ENCODE data around the gene KRTAP12-3.
"Not testable (repeated sequence)": the region's sequence is repeated elsewhere in the genome, so short reads cannot be mapped to it uniquely, and the experiment has no call there.

Gene KRTAP12-3

GRCh38 chr21:44681861-44682579 lies 24.3 kb downstream of the KRTAP12-3 start, which contains the start of gene KRTAP12-1:
Gene KRTAP12-1 (minus strand): TSS chr21:44682163. CDS start chr21:44682123, 40 bp downstream.
- no peak within 1 kb of the TSS for H3K4me3 ChIP-seq (replicated peaks; ENCODE audit: low read depth, low read length)
- no peak for TF ChIP-seq CTCF (IDR thresholded peaks at IDR 0.05; ENCODE audit: low read length, missing control alignments)
- no peak for DNase-seq (ENCODE audit: low read depth)

- H3K4me3 ChIP-seq (replicated peaks; ENCODE audit: low read depth, low read length): no peak overlapping the region
- no peak for TF ChIP-seq CTCF (IDR thresholded peaks at IDR 0.05; ENCODE audit: low read length, missing control alignments)
- DNase-seq (ENCODE audit: low read depth): no peak
Measured at GRCh38 chr21:44682580-44683151, 24.9 kb downstream of the KRTAP12-3 start.

GRCh38 chr21:44684077-44684476 lies 26.3 kb downstream of the KRTAP12-3 start:
- no peak for TF ChIP-seq CTCF (IDR thresholded peaks at IDR 0.05; ENCODE audit: low read length, missing control alignments)
- no peak overlapping the region for H3K4me3 ChIP-seq (replicated peaks; ENCODE audit: low read depth, low read length)
- no peak for DNase-seq (ENCODE audit: low read depth)

GRCh38 chr21:44684483-44684882 lies 26.8 kb downstream of the KRTAP12-3 start:
- no peak overlapping the region for H3K4me3 ChIP-seq (replicated peaks; ENCODE audit: low read depth, low read length)
- no peak for DNase-seq (ENCODE audit: low read depth)
- no peak for TF ChIP-seq CTCF (IDR thresholded peaks at IDR 0.05; ENCODE audit: low read length, missing control alignments)

- not testable (repeated sequence) for H3K4me3 ChIP-seq (replicated peaks; ENCODE audit: low read depth, low read length)
Measured at GRCh38 chr21:44685050-44685449, 27.3 kb downstream of the KRTAP12-3 start.

GRCh38 chr21:44686000-44686781 lies 28.5 kb downstream of the KRTAP12-3 start:
- no peak for TF ChIP-seq CTCF (IDR thresholded peaks at IDR 0.05; ENCODE audit: low read length, missing control alignments)
- DNase-seq (ENCODE audit: low read depth): no peak
- no peak overlapping the region for H3K4me3 ChIP-seq (replicated peaks; ENCODE audit: low read depth, low read length)

More at GRCh38 chr21:44685050-44685449, 27.3 kb downstream of the KRTAP12-3 start:
- DNase-seq (ENCODE audit: low read depth): not testable (repeated sequence)

GRCh38 chr21:44686843-44687561 lies 29.3 kb downstream of the KRTAP12-3 start:
- DNase-seq (ENCODE audit: low read depth): no peak
- no peak for TF ChIP-seq CTCF (IDR thresholded peaks at IDR 0.05; ENCODE audit: low read length, missing control alignments)

More at GRCh38 chr21:44686843-44687561, 29.3 kb downstream of the KRTAP12-3 start:
- no peak overlapping the region for H3K4me3 ChIP-seq (replicated peaks; ENCODE audit: low read depth, low read length)
